Adrenal gland (tissue), 5 donors: Measurements from ENCODE around the gene SARNP.

Experiments used
- CTCF ChIP-seq, 6 experiments: fragments of 450-650 bp in 4 of 6; fragments of 200-600 bp in 2 of 6; sonication (generic) in 1 of 6; IDR thresholded peaks; 1 replicate in 5 of 6; 2 replicates in 1 of 6; pipeline versions ENCODE4 v1.5.1 to v1.8.0; 2016 to 2021; ENCODE audit warnings: antibody characterized with exemption in 6 of 6, mild to moderate bottlenecking in 2 of 6, moderate library complexity in 1 of 6
- POLR2A ChIP-seq, 2 donors: fragments of 450-650 bp; IDR thresholded peaks; one replicate each; pipeline ENCODE4 v1.6.1; 2017; ENCODE audit warnings: antibody characterized with exemption in 2 of 2, mild to moderate bottlenecking in 2 of 2, moderate library complexity in 1 of 2
- donor health status: DM: no; HTN: no; CAD: no.

- TF ChIP-seq CTCF (IDR thresholded peaks at IDR 0.05) (no peak), POLR2A (IDR thresholded peaks at IDR 0.05) (no peak)
Measured at GRCh38 chr12:55733858-55734257, 83.7 kb downstream of the SARNP start.
